ENCODE results near the gene PRDM7.
A peak's percentile ranks its signal among the peaks of the same experiment; 100 is the strongest.

Gene PRDM7

GRCh38 chr16:90084215-90084950 lies 7.3 kb upstream of the PRDM7 start:
- no peak for TF ChIP-seq CTCF (IDR thresholded peaks at IDR 0.05; ENCODE audit: extremely low read depth, missing control alignments)
- DNase-seq (ENCODE audit: low spot score), result no peak

GRCh38 chr16:90083139-90083538 lies 6.0 kb upstream of the PRDM7 start:
- DNase-seq (ENCODE audit: low spot score), result no peak
- TF ChIP-seq CTCF (IDR thresholded peaks at IDR 0.05; ENCODE audit: extremely low read depth, missing control alignments), result no peak

GRCh38 chr16:90081606-90081970 lies 4.5 kb upstream of the PRDM7 start:
- DNase-seq (ENCODE audit: low spot score), result no peak
- TF ChIP-seq CTCF (IDR thresholded peaks at IDR 0.05; ENCODE audit: extremely low read depth, missing control alignments), result no peak

- no peak for DNase-seq (ENCODE audit: low spot score)
- no peak for TF ChIP-seq CTCF (IDR thresholded peaks at IDR 0.05; ENCODE audit: extremely low read depth, missing control alignments)
These were observed 1.4 kb upstream of the PRDM7 start for GRCh38 chr16:90078579-90078895.

GRCh38 chr16:90077757-90078578 lies 837 bp upstream of the PRDM7 start:
- peak; percentile 39 for DNase-seq (ENCODE audit: low spot score)

GRCh38 chr16:90072442-90073105 lies 4.6 kb downstream of the PRDM7 start:
- TF ChIP-seq CTCF (IDR thresholded peaks at IDR 0.05; ENCODE audit: extremely low read depth, missing control alignments), result no peak
- DNase-seq (ENCODE audit: low spot score), result no peak

More at GRCh38 chr16:90077757-90078578, 837 bp upstream of the PRDM7 start:
- no peak for TF ChIP-seq CTCF (IDR thresholded peaks at IDR 0.05; ENCODE audit: extremely low read depth, missing control alignments)

- TF ChIP-seq CTCF (IDR thresholded peaks at IDR 0.05; ENCODE audit: extremely low read depth, missing control alignments), result no peak
- DNase-seq (ENCODE audit: low spot score), result no peak
These were observed 6.7 kb downstream of the PRDM7 start for GRCh38 chr16:90070440-90070839.
